SK-N-SH (cell line): ENCODE results near the gene MYPN. TPM values are rescaled to one million over a fixed set of nuclear protein-coding genes. Genes with fewer than 3 reads are reported as not detected.
A peak's percentile ranks its signal among the peaks of the same experiment; 100 is the strongest.

Source experiments
- CTCF ChIA-PET: fragments of 300-600, 350-600 bp; formaldehyde crosslinking; extraction: SDS; loops from one replicate; lab custom pipeline; 2021; lab: Yijun Ruan, JAX
- POLR2A ChIA-PET: fragments of 350-600 bp; sonication (Branson Sonifier 250); formaldehyde crosslinking; extraction: SDS; loops from one replicate; lab custom pipeline; 2020; ENCODE audit warnings: antibody characterized with exemption, inconsistent platforms; lab: Yijun Ruan, JAX
- DNase-seq: peaks from one replicate; pipeline ENCODE4 v3.0.0; 2012
- H2AFZ ChIP-seq: fragments of 200-600 bp; sonication (generic); 2 replicates; pipeline ENCODE4 v1.8.1; 2016; ENCODE audit warnings: antibody characterized with exemption, mild to moderate bottlenecking, low read depth
- H3F3A ChIP-seq: fragments of 200-600 bp; sonication (generic); replicated peaks from 2 replicates; pipeline ENCODE3; 2016; ENCODE audit warnings: antibody characterized with exemption, mild to moderate bottlenecking; ENCODE audit not compliant: insufficient read depth
- H3K27ac ChIP-seq, 2 experiments: fragments of 200-500 bp in 1 of 2; fragments of 200-600 bp in 1 of 2; sonication (Bioruptor generic) in 1 of 2; sonication (generic), shearing (Covaris generic) in 1 of 2; 2 replicates each; pipeline versions ENCODE4 v1.5.1 to v1.6.1; 2014 to 2016; ENCODE audit warnings: low read depth in 2 of 2, inconsistent platforms in 1 of 2, low read length in 1 of 2, mild to moderate bottlenecking in 1 of 2, mixed read lengths in 1 of 2
- H3K27me3 ChIP-seq: fragments of 200-600 bp; sonication (generic), shearing (Covaris generic); 2 replicates; pipeline ENCODE4 v1.6.1; 2016; ENCODE audit warnings: mixed run types; ENCODE audit not compliant: insufficient read depth
- H3K36me3 ChIP-seq, 2 experiments: fragments of 200-500 bp in 1 of 2; fragments of 200-600 bp in 1 of 2; sonication (Bioruptor generic) in 1 of 2; sonication (generic) in 1 of 2; replicated peaks in 1 of 2; 2 replicates each; pipeline versions ENCODE3 to v1.5.1; 2014 to 2016; ENCODE audit warnings: low read length in 1 of 2, mild to moderate bottlenecking in 1 of 2; ENCODE audit not compliant: insufficient read depth in 2 of 2, control insufficient read depth in 1 of 2
- H3K4me1 ChIP-seq, 2 experiments: fragments of 200-500 bp in 1 of 2; fragments of 200-600 bp in 1 of 2; sonication (Bioruptor generic) in 1 of 2; sonication (generic), shearing (Covaris generic) in 1 of 2; 2 replicates each; pipeline versions ENCODE4 v1.5.1 to v1.6.1; 2014 to 2016; ENCODE audit warnings: low read depth in 1 of 2, low read length in 1 of 2, mixed run types in 1 of 2; ENCODE audit not compliant: insufficient read depth in 2 of 2, control insufficient read depth in 1 of 2
- H3K4me2 ChIP-seq: fragments of 200-600 bp; sonication (generic), shearing (Covaris generic); 2 replicates; pipeline ENCODE4 v1.6.1; 2017; ENCODE audit warnings: mixed run types
- H3K4me3 ChIP-seq, 2 experiments: fragments of 200-500 bp in 1 of 2; fragments of 200-600 bp in 1 of 2; sonication (Bioruptor generic) in 1 of 2; sonication (generic), shearing (Covaris generic) in 1 of 2; 2 replicates each; pipeline versions ENCODE4 v1.5.1 to v1.8.1; 2014 to 2016; ENCODE audit warnings: low read depth in 2 of 2, inconsistent platforms in 1 of 2, low read length in 1 of 2, mild to moderate bottlenecking in 1 of 2, mixed read lengths in 1 of 2, moderate library complexity in 1 of 2
- H3K79me2 ChIP-seq: fragments of 200-600 bp; sonication (generic); 2 replicates; pipeline ENCODE4 v1.8.1; 2017; ENCODE audit warnings: mild to moderate bottlenecking; ENCODE audit not compliant: insufficient read depth
- H3K9ac ChIP-seq: fragments of 200-600 bp; sonication (generic); 2 replicates; pipeline ENCODE4 v1.6.1; 2017; ENCODE audit warnings: mixed run types
- H3K9me2 ChIP-seq: fragments of 200-600 bp; sonication (generic); 2 replicates; pipeline ENCODE4 v1.6.1; 2017; ENCODE audit warnings: mixed run types
- H3K9me3 ChIP-seq: fragments of 200-600 bp; sonication (generic); 2 replicates; pipeline ENCODE4 v1.6.1; 2017; ENCODE audit warnings: mixed run types, mild to moderate bottlenecking, moderate library complexity
- H4K20me1 ChIP-seq: fragments of 200-600 bp; sonication (generic); 2 replicates; pipeline ENCODE4 v1.6.1; 2017; ENCODE audit warnings: mild to moderate bottlenecking, mixed run types; ENCODE audit not compliant: insufficient read depth
- CHD2 ChIP-seq: fragments of 150-350 bp; IDR thresholded peaks from 2 replicates; pipeline ENCODE4 v1.6.1; 2018; ENCODE audit warnings: low read length; ENCODE audit not compliant: partially characterized antibody
- CTCF ChIP-seq: fragments of 200-600 bp; sonication (generic); IDR thresholded peaks from 2 replicates; pipeline ENCODE4 v1.6.1; 2017; ENCODE audit warnings: antibody characterized with exemption, mild to moderate bottlenecking, moderate library complexity
- ELF1 ChIP-seq: IDR thresholded peaks from 2 replicates; pipeline ENCODE4 v1.4.0; 2012
- GABPA ChIP-seq: IDR thresholded peaks from 2 replicates; pipeline ENCODE4 v1.4.0; 2012; ENCODE audit warnings: low read depth, mild to moderate bottlenecking
- GATA2 ChIP-seq: sonication (generic); formaldehyde crosslinking; IDR thresholded peaks from 2 replicates; pipeline ENCODE4 v1.5.0; 2020; ENCODE audit warnings: mild to moderate bottlenecking, missing genetic modification reagents
- MAX ChIP-seq: IDR thresholded peaks from 2 replicates; pipeline ENCODE4 v1.4.0; 2012; ENCODE audit warnings: low read depth
- POLR2AphosphoS5 ChIP-seq: IDR thresholded peaks from 2 replicates; pipeline ENCODE4 v1.6.1; 2012; ENCODE audit warnings: low read depth, low read length
- RAD21 ChIP-seq: IDR thresholded peaks from 2 replicates; pipeline ENCODE4 v1.6.1; 2012; ENCODE audit warnings: mild to moderate bottlenecking, low read length
- REST ChIP-seq: IDR thresholded peaks from 2 replicates; pipeline ENCODE4 v1.6.1; 2012; ENCODE audit warnings: mild to moderate bottlenecking, low read depth, low read length, moderate library complexity
- SMC3 ChIP-seq: IDR thresholded peaks from 2 replicates; pipeline ENCODE4 v1.6.1; 2012; ENCODE audit warnings: low read depth, low read length, improper control_type of control experiment
- USF1 ChIP-seq: IDR thresholded peaks from 2 replicates; pipeline ENCODE4 v1.4.0; 2012; ENCODE audit warnings: low read depth, borderline replicate concordance
- USF2 ChIP-seq: fragments of 150-350 bp; IDR thresholded peaks from 2 replicates; pipeline ENCODE4 v1.6.1; 2017; ENCODE audit warnings: antibody characterized with exemption, low read length, low read depth, borderline replicate concordance
- WGBS: methylation state at CpG from one replicate; pipeline ENCODE4 v1.1.6; 2017; ENCODE audit warnings: low lambda C conversion rate; 5-methylcytosine and 5-hydroxymethylcytosine counted together
- polyA plus RNA-seq, 3 experiments: library from polyadenylated mRNA; depleted of rRNA; stranded (reverse); fragments of >200 nt; gene quantifications; 2 replicates each; pipeline ENCODE4 v1.2.3, GENCODE V29; 2012

The MYPN gene
- polyA plus RNA-seq, 1 of the 3 experiments (the other 2 are of a cell fraction), result 0.43 TPM

- TF ChIP-seq USF1, result no peak
- TF ChIP-seq MAX, result no peak
- no peak for TF ChIP-seq USF2
- peak; percentile 61 for TF ChIP-seq GATA2
- peak; percentile 77 for TF ChIP-seq CHD2
- TF ChIP-seq GABPA, result no peak
- TF ChIP-seq POLR2AphosphoS5, result no peak
- TF ChIP-seq REST, result no peak
Measured at GRCh38 chr10:68211669-68212068, 102.4 kb downstream of the MYPN start (continued).

- no peak overlapping the region for H3K9ac ChIP-seq
- 51% methylated on average over 8 of the region's 8 CpGs for WGBS
- peak overlapping the region; percentile 37; the same call in 1 of the 2 replicates for H2AFZ ChIP-seq
Measured at GRCh38 chr10:68212721-68213352, 103.5 kb downstream of the MYPN start.

More at GRCh38 chr10:68212721-68213352, 103.5 kb downstream of the MYPN start:
- DNase-seq, result peak; percentile 37
- H3K4me3 ChIP-seq, result no peak overlapping the region; a peak in 1 of 4 replicates
- ChIA-PET CTCF (interaction anchor here (0.6 to 8.4 kb wide), 61 partner anchors 10 to 683 kb away, joined by 3 to 111 read pairs (median 5); partner anchors contain the start of genes ATOH7, HNRNPH3, PBLD and RUFY2), POLR2A (interaction anchor here (1.0 kb wide), 1 partner anchor 119 kb away, joined by 3 read pairs; the partner anchor contains the start of gene HNRNPH3)
- H3K9me2 ChIP-seq, result no peaks in the 10 kb centered on the region
- H4K20me1 ChIP-seq, result no peaks in the 10 kb centered on the region
- no peaks in the 10 kb centered on the region for H3K4me1 ChIP-seq
- peak; percentile 56 for TF ChIP-seq SMC3
- TF ChIP-seq RAD21, result peak; percentile 68
- no peak for TF ChIP-seq ELF1
- TF ChIP-seq CTCF, result peak; percentile 79
- no peaks in the 10 kb centered on the region for H3K36me3 ChIP-seq
- H3K9me3 ChIP-seq, result no peaks in the 10 kb centered on the region
- no peaks in the 10 kb centered on the region for H3K27me3 ChIP-seq
- no peaks in the 10 kb centered on the region for H3F3A ChIP-seq
- H3K79me2 ChIP-seq, result no peaks in the 10 kb centered on the region
- H3K4me2 ChIP-seq, result no peak overlapping the region
- no peak overlapping the region for H3K27ac ChIP-seq
